Measurements from ENCODE around the gene MEGF11.

GRCh38 chr15:66046326-66046725 is 207.2 kb downstream of the MEGF11 start:
- TF ChIP-seq EZH2phosphoT487 (IDR thresholded peaks at IDR 0.05; ENCODE audit: borderline replicate concordance): no peak
- TF ChIP-seq CTCF (conservative IDR thresholded peaks at IDR 0.05; ENCODE audit: low read length): no peak
